ENCODE measurements around the gene ACTR1A. TPM values are rescaled to one million over a fixed set of nuclear protein-coding genes. Genes with fewer than 3 reads are reported as not detected.
A peak's percentile ranks its signal among the peaks of the same experiment; 100 is the strongest.
"Not testable (repeated sequence)": the region's sequence is repeated elsewhere in the genome, so short reads cannot be mapped to it uniquely, and the experiment has no call there.

The ACTR1A gene
- total and polyA plus RNA-seq, 7 donors: 48.6 to 146 (median 124) TPM

DNA sequence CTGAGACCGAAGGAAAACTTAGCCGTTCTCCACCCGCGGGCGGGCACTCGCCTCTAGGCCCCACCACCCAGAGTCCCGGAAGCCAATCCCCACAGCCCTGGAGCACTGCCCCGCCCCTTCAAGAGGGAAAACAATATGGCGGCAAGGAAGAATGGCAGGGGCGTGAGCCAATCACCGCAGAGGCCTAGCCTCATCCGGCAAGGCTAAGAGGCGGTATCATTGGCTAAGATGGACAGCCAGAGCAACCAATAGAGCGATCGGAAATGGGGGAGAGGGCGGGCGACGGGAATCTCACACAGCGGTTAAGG lies 529 bp downstream of the ACTR1A start:
- Histone ChIP-seq H3K36me3 (no peaks in the 10 kb centered on the region), H3K4me3 (peak overlapping the region; percentile 78 to 97 (median 88)), H3K27ac (peak overlapping the region; percentile 91 to 98 (median 94)), H3K27me3 (no peaks in the 10 kb centered on the region), H3K9me3 (no peaks in the 10 kb centered on the region), H3K4me1 (peaks cover 0 to 69% (median 62%) of the 10 kb centered on the region in 4 donors)
- TF ChIP-seq POLR2AphosphoS5 (IDR thresholded peaks at IDR 0.05) (peak; percentile 78 to 85 (median 80)), EP300 (IDR thresholded peaks at IDR 0.05) (no peak), POLR2A (IDR thresholded peaks at IDR 0.05) (no peak)
- peak; percentile 100 for DNase-seq
- intact Hi-C loops (cut with DNase I): loop anchor here (2.0 to 5.0 kb wide), 3 partner anchors 110 to 350 kb away; partner anchors contain the start of genes NOLC1 and TRIM8
- WGBS, 2 donors: 1% methylated on average over 19 of the region's 19 CpGs

DNA sequence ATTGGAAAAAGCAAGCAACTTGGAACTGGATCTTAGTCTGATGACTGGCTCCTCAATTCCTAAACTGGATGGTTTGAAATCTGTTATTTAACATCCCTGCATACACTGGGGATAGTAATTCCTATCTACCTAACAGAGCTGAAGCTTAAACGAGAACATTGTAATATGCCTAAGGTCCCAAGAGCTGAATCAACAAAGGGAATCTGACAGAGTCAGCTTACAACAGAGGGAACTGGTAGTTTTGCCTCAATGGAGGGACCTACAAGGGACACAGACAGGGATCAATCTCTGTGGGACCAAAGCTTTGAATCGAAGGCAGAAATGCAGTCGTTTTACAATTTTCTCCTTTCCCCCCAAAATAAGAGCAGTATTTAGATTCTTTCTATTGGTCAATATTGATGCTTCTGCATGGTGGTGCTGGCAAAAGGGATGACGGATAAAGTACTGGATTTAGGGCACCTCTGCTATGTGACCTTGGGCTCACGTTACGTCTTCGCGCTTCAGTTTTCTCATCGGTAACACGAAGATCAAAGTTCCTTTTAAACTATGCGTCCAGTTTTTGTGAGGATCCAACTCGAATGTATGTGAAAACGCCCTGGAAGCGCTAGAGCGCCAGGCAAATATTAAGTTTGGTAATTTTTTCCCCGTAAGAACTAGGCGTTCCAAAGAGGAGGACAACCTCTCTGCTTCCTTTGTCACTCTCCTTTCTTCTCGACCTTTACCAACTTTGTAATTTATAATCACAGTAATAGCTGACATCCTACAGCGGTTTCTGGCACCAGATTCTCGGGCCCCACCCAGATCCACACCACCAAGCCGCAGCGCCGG lies 1.1 kb downstream of the ACTR1A start:
- peak overlapping the region; percentile 78 to 97 (median 88) for H3K4me3 ChIP-seq
- WGBS, 2 donors: 1 to 4% methylated on average over 23 of the region's 23 CpGs
- H3K9me3 ChIP-seq: no peaks in the 10 kb centered on the region
- no peak for TF ChIP-seq POLR2AphosphoS5 (IDR thresholded peaks at IDR 0.05)
- no peak for TF ChIP-seq EP300 (IDR thresholded peaks at IDR 0.05)
- TF ChIP-seq POLR2A (IDR thresholded peaks at IDR 0.05): peak; percentile 65 to 68
- TF ChIP-seq, protein P1, sequence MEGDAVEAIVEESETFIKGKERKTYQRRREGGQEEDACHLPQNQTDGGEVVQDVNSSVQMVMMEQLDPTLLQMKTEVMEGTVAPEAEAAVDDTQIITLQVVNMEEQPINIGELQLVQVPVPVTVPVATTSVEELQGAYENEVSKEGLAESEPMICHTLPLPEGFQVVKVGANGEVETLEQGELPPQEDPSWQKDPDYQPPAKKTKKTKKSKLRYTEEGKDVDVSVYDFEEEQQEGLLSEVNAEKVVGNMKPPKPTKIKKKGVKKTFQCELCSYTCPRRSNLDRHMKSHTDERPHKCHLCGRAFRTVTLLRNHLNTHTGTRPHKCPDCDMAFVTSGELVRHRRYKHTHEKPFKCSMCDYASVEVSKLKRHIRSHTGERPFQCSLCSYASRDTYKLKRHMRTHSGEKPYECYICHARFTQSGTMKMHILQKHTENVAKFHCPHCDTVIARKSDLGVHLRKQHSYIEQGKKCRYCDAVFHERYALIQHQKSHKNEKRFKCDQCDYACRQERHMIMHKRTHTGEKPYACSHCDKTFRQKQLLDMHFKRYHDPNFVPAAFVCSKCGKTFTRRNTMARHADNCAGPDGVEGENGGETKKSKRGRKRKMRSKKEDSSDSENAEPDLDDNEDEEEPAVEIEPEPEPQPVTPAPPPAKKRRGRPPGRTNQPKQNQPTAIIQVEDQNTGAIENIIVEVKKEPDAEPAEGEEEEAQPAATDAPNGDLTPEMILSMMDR (IDR thresholded peaks at IDR 0.05): no peak
- H3K27ac ChIP-seq: peak overlapping the region; percentile 91 to 98 (median 94)
- H3K27me3 ChIP-seq: no peaks in the 10 kb centered on the region
- H3K36me3 ChIP-seq: no peaks in the 10 kb centered on the region
- DNase-seq: no peak
- peaks cover 0 to 75% (median 66%) of the 10 kb centered on the region in 4 donors for H3K4me1 ChIP-seq
- intact Hi-C loops (cut with DNase I): loop anchor here (2.0 to 5.0 kb wide), 3 partner anchors 109 to 349 kb away; partner anchors contain the start of genes NOLC1 and TRIM8

DNA sequence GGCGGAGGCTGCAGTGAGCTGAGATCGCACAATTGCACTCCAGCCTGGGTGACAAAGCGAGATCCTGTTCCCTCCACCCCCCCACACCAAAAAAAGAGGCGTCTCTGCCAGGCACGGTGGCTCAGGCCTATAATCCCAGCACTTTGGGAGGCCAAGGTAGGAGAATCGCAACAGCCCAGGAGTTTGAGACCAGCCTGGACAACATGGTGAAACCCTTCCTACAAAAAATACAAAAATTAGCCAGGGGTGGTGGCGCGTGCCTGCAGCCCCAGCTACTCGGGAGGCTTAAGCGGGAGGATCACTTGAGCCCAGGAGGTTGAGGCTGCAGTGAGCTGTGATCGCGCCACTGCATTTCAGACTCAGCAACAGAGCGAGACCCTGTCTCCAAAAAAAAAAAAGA lies 1.8 kb downstream of the ACTR1A start:
- intact Hi-C loops (cut with DNase I): loop anchor here (5.0 kb wide), 2 partner anchors 108 to 348 kb away; partner anchors contain the start of gene NOLC1

GRCh38 chr10:102499356-102499755 lies 3.2 kb downstream of the ACTR1A start:
- Histone ChIP-seq H3K27ac (peak overlapping the region; percentile 91 to 98 (median 94)), H3K36me3 (no peaks in the 10 kb centered on the region), H3K4me1 (peaks cover 0 to 77% (median 72%) of the 10 kb centered on the region in 4 donors), H3K4me3 (no peak overlapping the region), H3K27me3 (no peaks in the 10 kb centered on the region), H3K9me3 (no peaks in the 10 kb centered on the region)
- TF ChIP-seq POLR2A (IDR thresholded peaks at IDR 0.05) (no peak), POLR2AphosphoS5 (IDR thresholded peaks at IDR 0.05) (no peak), EP300 (IDR thresholded peaks at IDR 0.05) (no peak)
- TF ChIP-seq, protein P1 (IDR thresholded peaks at IDR 0.05): no peak
- intact Hi-C loops (cut with DNase I): no loop called here
- no peak for DNase-seq
- 93 to 95% methylated on average over 3 of the region's 3 CpGs for WGBS, 2 donors

More for the DNA sequence above, 1.8 kb downstream of the ACTR1A start:
- H3K27ac ChIP-seq: peak overlapping the region; percentile 91 to 98 (median 94)
- not testable (repeated sequence) for H3K27me3 ChIP-seq, DNase-seq, H3K9me3 ChIP-seq, H3K36me3 ChIP-seq
- peak overlapping the region in 1 of 4 donors; percentile 95 for H3K4me3 ChIP-seq
- H3K4me1 ChIP-seq: peaks cover 0 to 78% (median 72%) of the 10 kb centered on the region in 4 donors
- 96% methylated on average over 13 of the region's 13 CpGs for WGBS, 2 donors

- Histone ChIP-seq H3K36me3 (no peaks in the 10 kb centered on the region), H3K9me3 (no peaks in the 10 kb centered on the region), H3K4me3 (no peak overlapping the region), H3K4me1 (peaks cover 0 to 89% (median 81%) of the 10 kb centered on the region in 4 donors), H3K27me3 (no peaks in the 10 kb centered on the region), H3K27ac (peak overlapping the region in 3 of 4 donors; percentile 33 to 95 (median 91))
- TF ChIP-seq, protein P1 (IDR thresholded peaks at IDR 0.05): no peak
- TF ChIP-seq POLR2AphosphoS5 (IDR thresholded peaks at IDR 0.05) (no peak), EP300 (IDR thresholded peaks at IDR 0.05) (no peak), POLR2A (IDR thresholded peaks at IDR 0.05) (no peak)
- no peak for DNase-seq
- intact Hi-C loops (cut with DNase I): no loop called here
- 95 to 97% methylated on average over 1 of the region's 1 CpG for WGBS, 2 donors
Observed at GRCh38 chr10:102497545-102497944, 5.0 kb downstream of the ACTR1A start.
